ENCODE data around the gene TENM4.

TENM4 gene

GRCh38 chr11:79447038-79447786 lies 6.4 kb upstream of the TENM4 start:
- DNase-seq (ENCODE audit: low read depth), result no peak

GRCh38 chr11:79444923-79445322 lies 4.1 kb upstream of the TENM4 start:
- no peak for DNase-seq (ENCODE audit: low read depth)

GRCh38 chr11:79441461-79441875 lies 638 bp upstream of the TENM4 start:
- peak; percentile 49 for DNase-seq (ENCODE audit: low read depth)

- no peak for DNase-seq (ENCODE audit: low read depth)
Measured at GRCh38 chr11:79439886-79440570, 802 bp downstream of the TENM4 start.

- no peak for DNase-seq (ENCODE audit: low read depth)
Measured at GRCh38 chr11:79439410-79439885, 1.4 kb downstream of the TENM4 start.

GRCh38 chr11:79438631-79439409 lies 2.0 kb downstream of the TENM4 start:
- no peak for DNase-seq (ENCODE audit: low read depth)

GRCh38 chr11:79437981-79438630 lies 2.7 kb downstream of the TENM4 start:
- DNase-seq (ENCODE audit: low read depth), result no peak

- no peak for DNase-seq (ENCODE audit: low read depth)
Measured at GRCh38 chr11:79437278-79437980, 3.4 kb downstream of the TENM4 start.

GRCh38 chr11:79436919-79437277 lies 3.9 kb downstream of the TENM4 start:
- DNase-seq (ENCODE audit: low read depth), result no peak

GRCh38 chr11:79434283-79434682 lies 6.5 kb downstream of the TENM4 start:
- DNase-seq (ENCODE audit: low read depth), result no peak

- DNase-seq (ENCODE audit: low read depth), result no peak
Measured at GRCh38 chr11:79432138-79432537, 8.7 kb downstream of the TENM4 start.

GRCh38 chr11:79431535-79431934 lies 9.3 kb downstream of the TENM4 start:
- DNase-seq (ENCODE audit: low read depth), result no peak

- DNase-seq (ENCODE audit: low read depth), result no peak
Measured at GRCh38 chr11:79430280-79430679, 10.6 kb downstream of the TENM4 start.

GRCh38 chr11:79428406-79428805 lies 12.4 kb downstream of the TENM4 start:
- no peak for DNase-seq (ENCODE audit: low read depth)

GRCh38 chr11:79427611-79428327 lies 13.1 kb downstream of the TENM4 start:
- DNase-seq (ENCODE audit: low read depth), result no peak

- DNase-seq (ENCODE audit: low read depth), result no peak
Measured at GRCh38 chr11:79427126-79427525, 13.7 kb downstream of the TENM4 start.

GRCh38 chr11:79425463-79425862 lies 15.4 kb downstream of the TENM4 start:
- DNase-seq (ENCODE audit: low read depth), result no peak

- no peak for DNase-seq (ENCODE audit: low read depth)
Measured at GRCh38 chr11:79423736-79424135, 17.1 kb downstream of the TENM4 start.

GRCh38 chr11:79422866-79423265 lies 18.0 kb downstream of the TENM4 start:
- DNase-seq (ENCODE audit: low read depth), result no peak

- DNase-seq (ENCODE audit: low read depth), result no peak
Measured at GRCh38 chr11:79421820-79422219, 19.0 kb downstream of the TENM4 start.

- DNase-seq (ENCODE audit: low read depth), result no peak
Measured at GRCh38 chr11:79419120-79419519, 21.7 kb downstream of the TENM4 start.
